Natural killer cell (primary cell): ENCODE measurements around the gene C4orf50. TPM values are rescaled to one million over a fixed set of nuclear protein-coding genes. Genes with fewer than 3 reads are reported as not detected.

Source experiments
- ATAC-seq, 3 donors: fragments of 150-1000 bp in 2 of 3; fragments of 200-7000 bp in 1 of 3; cut with Tn5 transposase; 1 replicate in 1 of 3; 2 replicates in 2 of 3; pipeline ENCODE4 v1.10.0; 2021; ENCODE audit warnings: mild to moderate bottlenecking in 2 of 3, moderate library complexity in 2 of 3
- DNase-seq, 2 donors: peaks; one replicate each; pipeline versions ENCODE4 v3.0.0 to v3.0.0-alpha.2; 2013 to 2021; ENCODE audit warnings: mixed read lengths in 1 of 2
- H3K27ac ChIP-seq: one replicate; pipeline ENCODE4 v1.5.1; 2013; ENCODE audit warnings: mild to moderate bottlenecking, low read length
- H3K27me3 ChIP-seq: one replicate; pipeline ENCODE4 v1.6.1; 2013; ENCODE audit warnings: low read length; ENCODE audit not compliant: control insufficient read depth, insufficient read depth
- H3K36me3 ChIP-seq: one replicate; pipeline ENCODE4 v1.6.1; 2013; ENCODE audit warnings: low read length; ENCODE audit not compliant: control insufficient read depth, insufficient read depth
- H3K4me1 ChIP-seq: one replicate; pipeline ENCODE4 v1.6.1; 2013; ENCODE audit warnings: low read length; ENCODE audit not compliant: control insufficient read depth, insufficient read depth
- H3K4me3 ChIP-seq: one replicate; pipeline ENCODE4 v1.5.1; 2013; ENCODE audit warnings: low read length
- H3K9me3 ChIP-seq: one replicate; pipeline ENCODE4 v1.6.1; 2013; ENCODE audit warnings: low read length; ENCODE audit not compliant: control insufficient read depth, insufficient read depth
- H3K27ac Mint-ChIP-seq, 2 donors: one replicate each; pipeline ENCODE4 v1.8.0; 2022; ENCODE audit warnings: mild to moderate bottlenecking in 2 of 2, mixed read lengths in 2 of 2, moderate library complexity in 1 of 2
- H3K27me3 Mint-ChIP-seq, 2 donors: one replicate each; pipeline ENCODE4 v1.8.0; 2022; ENCODE audit warnings: low read depth in 2 of 2, mixed read lengths in 2 of 2
- H3K36me3 Mint-ChIP-seq: one replicate; pipeline ENCODE4 v1.8.0; 2022; ENCODE audit warnings: mixed read lengths
- H3K4me1 Mint-ChIP-seq, 2 donors: one replicate each; pipeline ENCODE4 v1.8.0; 2022; ENCODE audit warnings: mixed read lengths in 2 of 2
- H3K4me3 Mint-ChIP-seq: one replicate; pipeline ENCODE4 v1.8.0; 2022; ENCODE audit warnings: mild to moderate bottlenecking, moderate library complexity, mixed read lengths
- H3K9me3 Mint-ChIP-seq, 2 donors: one replicate each; pipeline ENCODE4 v1.8.0; 2022; ENCODE audit warnings: mixed read lengths in 2 of 2
- CTCF ChIP-seq: fragments of 200-600 bp; IDR thresholded peaks from one replicate; pipeline ENCODE4 v1.8.0; 2022; ENCODE audit warnings: antibody characterized with exemption
- WGBS: methylation state at CpG from one replicate; pipeline ENCODE4 v1.1.7; 2013; ENCODE audit warnings: missing lambda C conversion rate; ENCODE audit not compliant: insufficient coverage; 5-methylcytosine and 5-hydroxymethylcytosine counted together
- intact Hi-C: fragments of 100-400 bp; cut with micrococcal nuclease; formaldehyde crosslinking; loops from one replicate; pipeline ENCODE4 v1.14.2; 2022
- total RNA-seq, 4 donors: library from RNA; stranded (reverse); fragments of 120-200 nt in 1 of 4; gene quantifications; one replicate each; pipeline versions ENCODE4 v1.2.3 to v1.2.4, GENCODE V29; 2013 to 2022

The C4orf50 gene
- total RNA-seq, 3 donors from 2014 or later (not counting 1 experiment from before 2014, with no cell fraction given): 0.63 to 2.7 (median 1.8) TPM

GRCh38 chr4:5955201-5955821 lies 62.9 kb downstream of the C4orf50 start:
- intact Hi-C loops: no loop called here
- Mint-ChIP-seq H3K36me3 (no peaks in the 10 kb centered on the region), H3K4me3 (no peak overlapping the region), H3K27me3 (peaks cover 5 to 12% of the 10 kb centered on the region in 2 donors), H3K9me3 (no peaks in the 10 kb centered on the region), H3K4me1 (no peaks in the 10 kb centered on the region), H3K27ac (no peak overlapping the region)
- ATAC-seq (no peak), DNase-seq (no peak)
- 74% methylated on average over 18 of the region's 18 CpGs for whole genome bisulfite sequencing
- no peaks in the 10 kb centered on the region for H3K27me3 ChIP-seq
- H3K4me3 ChIP-seq: no peak overlapping the region
- H3K9me3 ChIP-seq: no peaks in the 10 kb centered on the region
- no peaks in the 10 kb centered on the region for H3K36me3 ChIP-seq
- no peaks in the 10 kb centered on the region for H3K4me1 ChIP-seq
- no peak overlapping the region for H3K27ac ChIP-seq
- TF ChIP-seq CTCF: no peak

- ATAC-seq: no peak
- Histone ChIP-seq H3K4me3 (no peak overlapping the region), H3K4me1 (no peaks in the 10 kb centered on the region), H3K9me3 (no peaks in the 10 kb centered on the region), H3K36me3 (no peaks in the 10 kb centered on the region), H3K27me3 (no peaks in the 10 kb centered on the region), H3K27ac (no peak overlapping the region)
- Mint-ChIP-seq H3K9me3 (no peaks in the 10 kb centered on the region), H3K36me3 (no peaks in the 10 kb centered on the region), H3K4me3 (no peak overlapping the region), H3K27ac (no peak overlapping the region), H3K27me3 (peaks cover 5 to 12% of the 10 kb centered on the region in 2 donors), H3K4me1 (no peaks in the 10 kb centered on the region)
- WGBS: 90% methylated on average over 11 of the region's 11 CpGs
- DNase-seq: no peak
- TF ChIP-seq CTCF: no peak
- intact Hi-C loops: no loop called here
These were observed 64.0 kb downstream of the C4orf50 start for GRCh38 chr4:5954056-5954760.

- H3K36me3 ChIP-seq: no peaks in the 10 kb centered on the region
- H3K27ac ChIP-seq: no peak overlapping the region
- H3K36me3 Mint-ChIP-seq: no peaks in the 10 kb centered on the region
- no peak for TF ChIP-seq CTCF
- DNase-seq: no peak
- H3K27ac Mint-ChIP-seq: no peak overlapping the region
- no peak overlapping the region for H3K4me3 Mint-ChIP-seq
- peaks cover 5 to 12% of the 10 kb centered on the region in 2 donors for H3K27me3 Mint-ChIP-seq
- no peaks in the 10 kb centered on the region for H3K4me1 ChIP-seq
- no peaks in the 10 kb centered on the region for H3K9me3 Mint-ChIP-seq
- 84% methylated on average over 13 of the region's 13 CpGs for WGBS
- H3K4me3 ChIP-seq: no peak overlapping the region
- ATAC-seq: no peak
- intact Hi-C loops: no loop called here
- no peaks in the 10 kb centered on the region for H3K9me3 ChIP-seq
- no peaks in the 10 kb centered on the region for H3K27me3 ChIP-seq
- no peaks in the 10 kb centered on the region for H3K4me1 Mint-ChIP-seq
These were observed 65.0 kb downstream of the C4orf50 start for GRCh38 chr4:5952975-5953951.
